ELR (cell line): ENCODE results near the gene SLC22A7.

Experiments used
- DNase-seq: peaks from one replicate; pipeline ENCODE4 v3.0.0-alpha.2; 2015; ENCODE audit warnings: low read depth

The SLC22A7 gene

DNA sequence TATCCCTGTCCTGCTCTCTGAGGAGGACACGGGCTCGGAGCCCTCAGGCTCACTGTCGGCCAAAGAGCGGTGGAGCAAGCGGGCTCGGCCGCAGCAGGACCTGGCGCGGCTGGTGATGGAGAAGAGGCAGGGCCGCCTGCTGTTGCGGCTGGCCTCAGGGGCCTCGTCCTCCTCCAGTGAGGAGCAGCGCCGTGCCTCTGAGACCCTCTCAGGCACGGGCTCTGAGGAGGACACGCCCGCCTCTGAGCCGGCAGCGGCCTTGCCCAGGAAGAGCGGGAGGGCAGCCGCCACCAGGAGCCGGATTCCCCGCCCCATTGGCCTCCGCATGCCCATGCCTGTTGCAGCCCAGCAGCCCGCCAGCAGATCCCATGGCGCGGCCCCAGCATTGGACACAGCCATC is 14.2 kb upstream of the SLC22A7 start:
- no peak for DNase-seq

DNA sequence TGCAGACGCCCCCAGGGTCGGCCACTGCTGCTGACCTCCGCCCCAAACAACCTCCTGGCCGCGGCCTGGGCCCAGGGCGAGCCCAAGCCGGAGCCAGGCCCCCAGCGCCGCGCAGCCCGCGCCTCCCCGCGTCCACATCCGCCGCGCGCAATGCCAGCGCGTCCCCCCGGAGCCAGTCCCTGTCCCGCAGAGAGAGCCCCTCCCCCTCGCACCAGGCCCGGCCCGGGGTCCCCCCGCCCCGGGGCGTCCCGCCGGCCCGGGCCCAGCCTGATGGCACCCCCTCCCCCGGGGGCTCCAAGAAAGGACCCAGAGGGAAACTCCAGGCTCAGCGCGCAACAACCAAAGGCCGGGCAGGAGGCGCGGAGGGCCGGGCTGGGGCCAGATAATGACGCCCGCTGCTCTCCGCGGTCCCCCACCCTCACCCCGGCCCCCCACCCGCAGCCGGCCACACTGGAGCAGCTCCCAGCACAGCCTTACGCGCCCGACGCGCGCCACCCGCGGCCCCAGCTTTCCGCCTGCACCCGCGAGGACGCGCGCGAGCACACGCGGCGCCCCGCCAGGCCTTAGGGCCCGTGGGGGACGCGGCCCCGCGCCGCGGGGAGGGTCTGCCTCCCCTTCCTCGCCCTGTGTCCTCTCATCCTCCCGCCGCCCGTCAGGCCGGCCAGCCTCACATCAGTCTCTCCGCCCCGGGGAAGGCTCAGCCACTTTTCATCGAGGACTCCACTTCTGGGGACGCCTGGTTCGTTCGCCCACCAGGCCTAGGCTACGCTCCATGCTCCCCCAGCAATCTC is 12.9 kb upstream of the SLC22A7 start:
- no peak for DNase-seq

DNA sequence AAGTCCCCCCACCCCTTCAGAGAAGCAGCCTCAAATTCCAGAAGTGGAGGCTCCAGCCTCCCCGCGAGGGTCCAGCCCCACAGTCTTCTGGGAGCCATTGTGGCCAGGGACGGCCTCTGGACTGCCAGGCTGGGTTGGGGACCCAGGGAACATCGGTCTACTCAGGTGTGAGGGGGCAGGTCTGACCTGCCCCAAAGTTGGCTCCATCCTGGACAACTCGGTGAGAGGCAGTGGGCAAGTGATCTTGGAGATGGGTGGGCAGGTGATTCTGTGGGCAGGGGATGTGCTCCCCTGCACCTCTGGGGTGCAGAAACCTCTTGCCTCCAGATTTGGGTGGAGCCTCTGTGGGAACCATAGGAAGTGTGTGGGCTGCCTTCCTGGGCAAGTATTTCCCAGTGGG is 12.2 kb upstream of the SLC22A7 start:
- no peak for DNase-seq

DNA sequence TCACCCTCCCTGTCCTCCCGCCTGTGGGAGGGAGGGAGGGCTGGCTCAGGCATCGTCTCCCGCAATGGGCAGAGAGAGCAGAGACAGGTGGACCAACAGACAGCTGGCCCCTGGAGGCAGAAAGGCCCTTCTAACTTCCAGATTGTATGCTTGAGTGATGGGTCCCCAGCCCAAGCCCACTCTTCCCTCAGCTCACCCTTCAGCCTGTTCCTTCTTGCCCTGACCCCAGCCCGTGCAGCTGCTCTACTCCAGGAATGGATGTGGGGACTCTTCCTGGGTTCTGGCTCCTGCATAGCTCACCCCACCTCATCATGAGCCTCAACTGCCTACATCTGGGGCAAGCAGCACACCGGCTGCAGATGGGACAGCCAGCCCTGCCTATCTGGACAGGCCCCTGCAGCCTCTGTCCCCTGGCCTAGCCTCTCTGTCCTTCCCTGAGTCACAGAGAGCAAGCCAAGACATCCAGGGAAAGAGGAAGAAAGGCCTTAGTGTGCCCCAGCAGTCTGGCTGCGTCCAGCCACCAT is 11.5 kb upstream of the SLC22A7 start:
- no peak for DNase-seq

DNA sequence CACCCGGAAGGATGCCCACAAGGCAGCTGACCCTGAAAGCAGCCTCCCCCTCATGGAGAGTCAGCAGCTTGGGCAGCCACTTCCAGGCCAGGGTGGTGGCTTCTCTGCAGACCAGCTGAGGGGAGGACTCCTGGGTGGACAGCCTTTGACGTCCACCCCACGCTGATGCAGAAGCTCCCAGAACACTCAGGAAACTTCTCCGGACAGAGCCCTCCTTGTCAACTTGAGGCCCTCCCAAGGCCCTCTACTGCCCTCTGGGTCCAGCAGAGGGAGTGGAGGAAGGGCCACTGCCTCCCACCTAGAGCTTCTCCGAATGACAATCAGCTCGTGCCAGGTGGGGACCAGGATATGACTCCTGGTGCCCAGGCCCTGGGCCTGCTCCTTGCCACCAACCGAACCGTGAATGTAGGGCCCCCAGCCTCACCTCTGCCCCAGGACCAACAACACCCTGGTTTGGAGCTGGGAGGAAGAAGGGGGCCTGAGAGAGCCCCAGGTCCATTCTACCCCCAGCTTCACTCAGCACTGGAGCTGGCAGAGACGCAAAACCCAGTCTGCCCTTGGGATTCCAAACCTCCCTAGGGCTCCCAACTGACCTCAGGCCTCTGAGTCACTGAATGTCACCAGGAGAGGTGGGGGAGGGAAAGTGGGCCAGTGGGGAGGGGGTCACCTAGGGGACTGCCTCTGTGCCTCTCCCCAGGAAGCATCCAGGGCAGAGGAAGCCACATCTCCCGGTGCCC is 10.9 kb upstream of the SLC22A7 start:
- DNase-seq: no peak

DNA sequence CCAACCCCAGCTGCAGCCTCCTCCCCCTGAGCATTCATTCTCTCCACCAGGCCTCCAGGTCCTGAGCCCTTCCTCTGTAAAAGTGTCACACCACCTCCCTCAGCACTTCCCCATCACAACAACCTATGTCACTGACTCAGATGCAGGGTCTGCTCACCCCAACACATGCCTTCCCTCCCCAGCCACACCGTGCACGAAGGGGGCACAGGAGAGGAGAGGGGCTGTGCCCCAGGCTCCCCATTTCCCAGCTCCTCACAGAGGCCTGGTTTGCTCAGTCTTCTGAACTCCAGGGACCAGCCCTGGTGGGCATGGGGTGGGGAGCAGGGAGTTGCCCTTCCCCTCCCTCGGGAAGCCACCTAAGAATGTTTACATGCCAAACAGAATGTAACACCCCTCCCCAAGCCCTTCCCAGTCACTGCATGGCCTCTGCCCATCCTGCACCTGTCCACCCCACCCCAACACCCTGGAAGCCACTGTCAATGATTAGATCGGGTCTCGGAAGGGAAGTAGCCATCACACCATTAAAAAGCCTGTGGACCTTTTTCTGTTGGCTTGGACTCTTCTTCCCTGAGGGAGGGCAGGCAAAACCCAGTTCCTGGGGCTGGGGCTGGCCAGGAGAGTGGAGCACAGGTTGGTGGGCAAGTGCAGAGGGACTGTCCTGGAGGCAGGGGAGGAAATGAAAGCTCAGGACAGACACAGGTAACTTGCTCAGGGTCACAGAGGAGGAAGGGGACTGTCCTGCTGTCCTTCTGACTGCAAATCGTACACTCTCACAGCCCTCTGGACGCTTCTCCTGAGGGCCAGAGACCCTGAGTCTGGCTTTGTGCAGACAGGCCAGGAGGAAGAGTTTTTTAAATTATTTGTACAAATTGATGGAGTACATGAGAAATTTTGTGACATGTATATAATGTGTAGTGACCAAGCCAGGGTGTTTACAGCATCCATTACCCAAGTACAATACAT is 10.1 kb upstream of the SLC22A7 start:
- DNase-seq: no peak

DNA sequence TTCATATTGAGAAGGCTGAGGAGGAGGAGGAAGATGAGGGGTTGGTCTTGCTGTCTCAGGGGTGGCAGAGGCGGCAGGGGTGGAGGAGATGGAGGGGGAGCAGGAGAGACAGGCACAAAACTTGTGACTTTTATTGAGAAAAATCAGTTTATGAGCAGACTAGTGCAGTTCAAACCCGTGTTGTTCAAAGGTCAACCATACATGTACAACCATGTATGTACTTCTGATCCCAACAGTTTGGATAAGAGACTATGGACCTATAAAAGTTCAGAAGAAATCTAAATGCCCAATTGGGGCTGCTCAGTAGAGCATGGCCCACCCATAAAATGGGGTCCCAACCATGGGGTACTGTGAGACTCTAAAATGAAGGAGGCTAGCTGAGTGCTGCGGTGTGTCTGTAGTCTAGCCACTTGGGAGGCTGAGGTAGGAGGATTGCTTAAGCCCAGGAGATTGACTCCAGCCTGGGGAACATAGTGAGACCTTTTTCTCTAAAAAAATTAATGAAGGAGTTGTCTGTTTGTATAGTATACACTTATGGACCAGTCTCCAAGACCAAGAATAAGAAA is 7.6 kb upstream of the SLC22A7 start:
- no peak for DNase-seq

DNA sequence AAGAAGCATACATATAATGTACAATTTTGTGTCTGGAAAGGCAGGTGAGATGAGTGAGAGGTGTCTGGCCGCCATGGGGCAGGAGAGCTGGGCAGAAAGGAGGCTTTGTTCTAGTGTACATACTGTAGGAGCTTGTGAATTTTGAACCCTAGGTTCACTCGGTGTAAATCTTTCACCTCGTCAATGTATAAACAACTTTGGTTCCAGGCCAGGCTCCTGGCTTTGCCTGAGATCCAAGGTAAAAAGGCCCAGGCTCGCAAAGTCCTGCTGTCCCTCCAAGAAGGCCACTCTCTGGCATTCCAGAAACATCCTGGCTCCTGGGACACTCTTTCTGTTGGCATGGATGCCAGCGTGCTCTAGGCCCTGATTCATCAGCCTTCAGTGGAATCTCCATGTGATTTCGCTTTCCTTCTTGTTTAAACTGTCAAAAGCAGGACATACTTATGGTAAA is 7.1 kb upstream of the SLC22A7 start:
- DNase-seq: no peak

DNA sequence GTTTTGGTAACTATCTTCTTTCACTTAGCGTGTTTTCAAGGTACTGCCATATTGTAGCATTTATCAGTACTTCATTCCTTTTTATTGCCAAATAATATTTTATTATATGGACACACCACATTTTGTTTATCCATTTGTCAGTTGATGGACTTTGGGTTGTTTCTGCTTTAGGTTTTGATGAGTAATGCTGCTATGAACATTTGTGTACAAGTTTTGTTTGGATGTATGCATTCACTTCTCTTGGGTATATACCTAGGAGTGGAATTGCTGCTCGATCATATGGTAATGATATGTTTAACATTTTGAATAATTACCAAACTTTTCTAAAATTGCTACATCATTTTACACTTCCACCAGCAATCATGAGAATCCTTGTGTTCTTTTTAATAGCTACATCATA is 6.4 kb upstream of the SLC22A7 start:
- no peak for DNase-seq

DNA sequence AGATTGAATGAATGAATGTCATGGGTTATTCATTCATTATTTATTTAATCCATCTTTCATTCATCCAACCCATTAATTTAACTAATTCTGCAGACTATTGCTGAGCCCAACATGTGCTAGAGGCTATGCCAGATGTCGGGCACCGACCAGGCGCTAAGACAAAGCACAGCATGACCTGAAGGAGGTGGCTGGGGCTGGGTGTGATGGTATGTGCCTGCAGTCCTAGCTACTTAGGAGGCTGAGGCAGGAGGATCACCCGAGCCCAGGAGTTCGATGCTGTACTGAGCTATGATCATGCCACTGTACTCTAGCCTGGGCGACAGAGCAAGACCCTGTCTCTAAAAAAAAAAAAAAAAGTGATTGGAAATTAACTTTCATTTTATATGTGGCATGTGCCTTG is 5.7 kb upstream of the SLC22A7 start:
- no peak for DNase-seq

DNA sequence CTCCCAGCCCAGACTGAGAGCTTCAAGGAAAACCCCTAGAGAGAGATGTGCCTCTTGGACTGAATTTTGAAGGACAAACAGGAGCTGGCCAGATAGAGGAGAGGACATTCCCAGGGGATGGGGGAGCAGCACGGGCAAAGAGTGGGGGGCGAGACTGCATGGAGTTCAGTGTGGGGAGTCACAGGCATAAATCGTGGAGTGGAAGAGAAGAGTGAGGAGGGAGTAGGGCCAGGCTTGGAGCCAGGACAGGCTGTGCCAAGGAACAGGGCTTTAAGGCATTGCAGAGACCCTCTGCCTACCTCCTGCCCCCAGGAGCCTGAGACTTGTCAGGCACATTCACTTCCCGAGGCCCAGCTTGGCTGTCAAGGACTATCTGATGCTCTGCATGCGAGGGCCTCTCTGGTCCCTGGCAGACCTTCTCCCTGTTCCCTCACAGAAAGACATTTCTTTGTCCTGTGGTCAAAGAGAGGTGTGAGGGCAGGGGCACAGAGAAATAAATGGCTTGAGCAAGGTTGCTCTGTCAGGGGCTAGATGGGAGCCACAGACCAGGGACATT is 5.2 kb upstream of the SLC22A7 start:
- no peak for DNase-seq

DNA sequence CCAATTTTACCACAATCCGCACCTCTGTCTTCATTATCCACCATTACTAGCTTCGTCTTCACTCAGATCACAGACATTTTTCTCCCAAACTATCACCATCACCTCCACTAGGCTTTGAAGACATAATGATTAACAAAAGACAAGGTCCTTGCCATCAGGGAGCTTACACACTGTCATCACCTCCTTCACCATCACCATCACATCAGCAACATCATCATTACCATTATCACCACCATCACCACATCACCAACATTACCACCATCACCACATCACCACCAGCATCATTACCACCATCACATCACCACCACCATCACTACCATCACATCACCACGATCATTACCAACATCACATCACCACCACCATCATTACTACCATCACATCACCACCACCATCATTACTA is 4.4 kb upstream of the SLC22A7 start:
- DNase-seq: no peak

DNA sequence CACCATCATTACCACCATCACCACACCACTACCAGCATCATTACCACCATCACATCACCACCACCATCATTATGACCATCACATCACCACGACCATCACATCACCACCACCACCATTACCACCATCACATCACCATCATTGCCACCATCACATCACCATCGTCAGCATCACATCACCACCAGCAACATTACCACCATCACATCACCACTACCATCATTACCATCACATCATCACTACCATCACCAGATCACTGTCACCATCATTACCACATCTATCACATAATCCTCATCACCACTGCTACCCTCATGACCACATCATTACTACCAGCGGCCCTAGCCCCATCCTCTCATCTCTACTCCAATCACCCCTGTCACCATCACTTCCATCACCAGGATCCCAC is 3.5 kb upstream of the SLC22A7 start:
- no peak for DNase-seq

DNA sequence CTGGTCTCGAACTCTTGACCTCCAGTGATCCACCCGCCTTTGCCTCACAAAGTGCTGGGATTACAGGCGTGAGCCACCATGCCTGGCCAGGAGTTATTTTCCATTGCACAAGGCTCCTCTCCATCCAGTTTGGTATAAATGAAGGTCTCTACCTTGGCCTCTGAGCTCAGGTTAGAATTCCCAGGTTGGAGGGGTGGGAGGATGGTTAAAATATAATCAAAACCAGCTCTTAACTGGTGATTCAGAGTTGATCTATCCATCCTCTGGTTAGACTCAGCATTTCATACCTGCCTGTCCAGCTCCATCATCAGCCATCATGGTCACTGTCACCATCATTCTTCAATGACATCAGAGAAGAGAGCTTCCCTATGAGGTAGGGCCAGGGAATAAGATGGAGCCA is 2.6 kb upstream of the SLC22A7 start:
- no peak for DNase-seq

DNA sequence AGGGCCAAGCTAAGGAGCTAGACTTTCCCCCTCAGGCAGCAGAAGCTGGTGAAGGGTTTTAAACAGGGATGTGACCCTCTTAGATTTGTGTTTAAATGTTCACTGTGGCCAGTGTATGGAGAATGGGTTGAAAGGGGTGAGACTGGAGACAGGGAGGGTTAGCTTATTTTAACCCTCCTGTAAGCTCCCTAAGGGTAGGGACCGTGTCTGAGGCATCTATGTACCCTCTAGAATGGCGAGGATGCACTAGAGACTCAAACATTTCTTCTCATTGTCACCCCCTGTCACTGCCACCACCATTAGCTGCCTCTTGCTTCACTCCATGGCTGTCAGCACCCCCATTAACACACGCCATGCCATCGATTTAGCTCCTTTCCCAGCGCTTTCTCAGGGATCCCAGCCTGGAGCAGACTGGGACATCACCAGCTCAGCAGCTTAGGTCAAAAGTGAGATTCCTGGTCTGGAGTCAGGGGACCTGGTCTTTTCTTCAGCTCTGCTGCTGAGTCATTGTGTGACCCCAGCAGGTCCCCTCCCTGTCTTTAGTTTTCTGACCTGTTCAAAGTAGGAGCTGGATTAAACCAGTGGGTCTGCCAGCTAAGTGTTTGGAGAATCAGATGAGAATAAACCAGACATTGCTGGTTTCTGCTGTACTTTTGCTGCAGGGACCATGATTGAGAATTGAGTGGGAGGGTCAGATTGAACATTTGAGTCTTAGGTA is 1.1 kb upstream of the SLC22A7 start:
- DNase-seq: no peak

DNA sequence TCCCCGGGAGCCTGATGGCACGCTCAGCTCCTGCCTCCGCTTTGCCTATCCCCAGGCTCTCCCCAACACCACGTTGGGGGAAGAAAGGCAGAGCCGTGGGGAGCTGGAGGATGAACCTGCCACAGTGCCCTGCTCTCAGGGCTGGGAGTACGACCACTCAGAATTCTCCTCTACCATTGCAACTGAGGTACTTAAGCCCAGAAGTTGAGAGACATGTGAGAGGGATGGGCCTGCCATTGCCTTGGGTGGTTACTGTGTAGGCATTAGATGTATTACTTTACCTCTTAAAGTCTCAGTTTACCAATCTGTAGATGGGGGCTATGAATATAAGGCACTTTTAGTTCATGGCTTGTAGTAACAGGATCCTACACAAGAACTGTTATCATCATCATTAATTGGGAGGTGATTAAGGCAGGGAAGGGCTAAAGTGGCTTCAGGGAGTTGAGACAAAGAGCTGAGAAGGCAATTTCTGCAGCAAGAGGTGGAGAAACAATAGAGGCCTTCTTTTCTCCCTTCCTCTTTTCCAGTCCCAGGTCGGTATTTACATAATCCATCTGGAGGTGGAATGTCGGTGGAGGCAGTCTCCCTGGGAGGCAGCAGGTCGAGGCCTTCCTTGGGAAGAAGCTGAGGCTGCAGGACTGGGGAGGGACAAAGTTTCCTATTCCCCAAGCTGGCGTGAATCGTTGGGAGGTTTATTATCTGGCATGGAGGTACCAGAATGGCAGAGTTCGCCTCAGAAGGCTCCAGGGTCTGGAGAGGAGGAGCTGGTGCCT is 691 bp downstream of the SLC22A7 start:
- no peak for DNase-seq

DNA sequence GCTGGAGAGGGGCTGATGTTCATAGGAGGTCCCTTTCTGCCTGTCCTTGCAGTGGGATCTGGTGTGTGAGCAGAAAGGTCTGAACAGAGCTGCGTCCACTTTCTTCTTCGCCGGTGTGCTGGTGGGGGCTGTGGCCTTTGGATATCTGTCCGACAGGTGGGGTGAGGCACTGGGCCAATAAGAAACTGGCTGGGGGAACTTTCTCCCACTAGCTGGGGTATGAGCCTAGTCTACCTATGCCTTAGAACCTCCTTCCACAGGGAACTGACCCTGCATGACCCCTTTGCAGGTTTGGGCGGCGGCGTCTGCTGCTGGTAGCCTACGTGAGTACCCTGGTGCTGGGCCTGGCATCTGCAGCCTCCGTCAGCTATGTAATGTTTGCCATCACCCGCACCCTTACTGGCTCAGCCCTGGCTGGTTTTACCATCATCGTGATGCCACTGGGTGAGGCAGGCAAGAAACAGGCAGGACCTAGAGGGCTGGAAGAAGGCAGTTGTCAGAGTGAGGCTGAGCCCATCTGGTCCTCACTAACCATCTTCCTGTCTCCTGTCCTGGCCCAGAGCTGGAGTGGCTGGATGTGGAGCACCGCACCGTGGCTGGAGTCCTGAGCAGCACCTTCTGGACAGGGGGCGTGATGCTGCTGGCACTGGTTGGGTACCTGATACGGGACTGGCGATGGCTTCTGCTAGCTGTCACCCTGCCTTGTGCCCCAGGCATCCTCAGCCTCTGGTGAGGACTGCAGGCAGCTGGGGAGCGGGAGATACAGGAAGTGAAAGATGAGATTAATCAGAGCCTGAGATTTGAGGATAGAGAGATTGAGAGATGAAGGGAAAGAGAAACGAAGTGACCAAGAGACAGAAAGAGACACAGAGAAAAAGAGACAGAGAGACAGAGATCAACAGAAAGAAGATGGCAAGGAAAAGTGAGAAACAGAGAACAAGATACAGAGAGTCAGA is 1.6 kb downstream of the SLC22A7 start:
- DNase-seq: no peak

DNA sequence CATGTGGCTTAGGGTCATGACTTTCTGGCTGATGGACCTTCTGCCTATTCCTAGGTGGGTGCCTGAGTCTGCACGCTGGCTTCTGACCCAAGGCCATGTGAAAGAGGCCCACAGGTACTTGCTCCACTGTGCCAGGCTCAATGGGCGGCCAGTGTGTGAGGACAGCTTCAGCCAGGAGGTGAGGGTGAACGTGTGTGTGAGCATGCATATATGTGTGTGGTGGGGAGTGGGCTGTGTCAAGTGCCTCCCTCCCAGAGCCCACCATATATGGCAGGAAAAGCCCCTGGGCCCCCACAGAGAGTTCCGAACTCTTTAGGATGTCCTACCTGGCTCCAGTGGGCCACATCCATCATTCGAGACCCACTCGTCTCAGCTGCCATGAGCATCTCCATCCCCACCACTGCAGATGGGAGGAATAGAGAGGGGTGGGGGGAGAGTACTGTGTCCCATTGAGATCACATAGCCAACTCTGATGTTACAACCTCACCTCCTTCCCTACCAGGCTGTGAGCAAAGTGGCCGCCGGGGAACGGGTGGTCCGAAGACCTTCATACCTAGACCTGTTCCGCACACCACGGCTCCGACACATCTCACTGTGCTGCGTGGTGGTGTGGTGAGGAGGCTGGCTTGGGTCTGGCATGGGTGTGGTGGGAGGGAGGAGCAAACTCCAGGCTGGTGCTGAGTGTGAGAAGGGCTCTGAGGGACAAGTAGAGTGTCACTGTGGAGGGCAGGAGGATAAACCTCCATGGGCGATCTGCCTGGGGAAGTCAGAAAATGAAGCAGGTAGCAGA is 3.2 kb downstream of the SLC22A7 start:
- DNase-seq: no peak
